ENCODE data around the gene PCED1A.

Gene PCED1A

GRCh38 chr20:2798814-2799213 is 41.6 kb downstream of the PCED1A start:
- Mint-ChIP-seq H3K36me3 (peaks cover 0 to 2% of the 10 kb centered on the region in 2 donors), H3K4me1 (peaks cover 23 to 33% of the 10 kb centered on the region in 2 donors), H3K4me3 (peak overlapping the region in 1 of 2 donors; percentile 29), H3K9me3 (no peaks in the 10 kb centered on the region), H3K27me3 (peaks cover 37 to 71% of the 10 kb centered on the region in 2 donors), H3K27ac (no peak overlapping the region)
- ATAC-seq (replicated peaks) (peak in 1 of 2 donors; percentile 1), DNase-seq (no peak)

- H3K4me1 Mint-ChIP-seq = peaks cover 23 to 33% of the 10 kb centered on the region in 2 donors
- peaks cover 42 to 74% of the 10 kb centered on the region in 2 donors for H3K27me3 Mint-ChIP-seq
- H3K36me3 Mint-ChIP-seq = peaks cover 0 to 2% of the 10 kb centered on the region in 2 donors
- no peak overlapping the region for H3K27ac Mint-ChIP-seq
- no peak for DNase-seq
- H3K9me3 Mint-ChIP-seq = no peaks in the 10 kb centered on the region
- no peak overlapping the region for H3K4me3 Mint-ChIP-seq
- no peak for ATAC-seq (replicated peaks)
Observed at GRCh38 chr20:2798095-2798805, 42.2 kb downstream of the PCED1A start.

- ATAC-seq (replicated peaks) (no peak), DNase-seq (no peak)
- no peaks in the 10 kb centered on the region for H3K9me3 Mint-ChIP-seq
- no peak overlapping the region for H3K4me3 Mint-ChIP-seq
- peaks cover 42 to 72% of the 10 kb centered on the region in 2 donors for H3K27me3 Mint-ChIP-seq
- H3K36me3 Mint-ChIP-seq = peaks cover 0 to 2% of the 10 kb centered on the region in 2 donors
- peaks cover 21 to 33% of the 10 kb centered on the region in 2 donors for H3K4me1 Mint-ChIP-seq
- no peak overlapping the region for H3K27ac Mint-ChIP-seq
Observed at GRCh38 chr20:2797136-2797983, 43.1 kb downstream of the PCED1A start.

GRCh38 chr20:2796011-2796660 is 44.3 kb downstream of the PCED1A start:
- peaks cover 36 to 68% of the 10 kb centered on the region in 2 donors for H3K27me3 Mint-ChIP-seq
- H3K27ac Mint-ChIP-seq = no peak overlapping the region
- no peak for ATAC-seq (replicated peaks)
- no peaks in the 10 kb centered on the region for H3K9me3 Mint-ChIP-seq
- DNase-seq = no peak
- H3K36me3 Mint-ChIP-seq = peaks cover 0 to 2% of the 10 kb centered on the region in 2 donors
- H3K4me3 Mint-ChIP-seq = no peak overlapping the region
- H3K4me1 Mint-ChIP-seq = peaks cover 18 to 29% of the 10 kb centered on the region in 2 donors

GRCh38 chr20:2795451-2795850 is 45.0 kb downstream of the PCED1A start:
- DNase-seq (no peak), ATAC-seq (replicated peaks) (no peak)
- H3K4me1 Mint-ChIP-seq = peaks cover 13 to 23% of the 10 kb centered on the region in 2 donors
- no peak overlapping the region for H3K4me3 Mint-ChIP-seq
- peaks cover 0 to 2% of the 10 kb centered on the region in 2 donors for H3K36me3 Mint-ChIP-seq
- peaks cover 31 to 63% of the 10 kb centered on the region in 2 donors for H3K27me3 Mint-ChIP-seq
- H3K27ac Mint-ChIP-seq = no peak overlapping the region
- no peaks in the 10 kb centered on the region for H3K9me3 Mint-ChIP-seq

GRCh38 chr20:2794866-2795447 is 45.5 kb downstream of the PCED1A start:
- Mint-ChIP-seq H3K9me3 (no peaks in the 10 kb centered on the region), H3K4me1 (peaks cover 11 to 19% of the 10 kb centered on the region in 2 donors), H3K27me3 (peaks cover 33 to 63% of the 10 kb centered on the region in 2 donors), H3K4me3 (no peak overlapping the region), H3K36me3 (peaks cover 0 to 2% of the 10 kb centered on the region in 2 donors), H3K27ac (no peak overlapping the region)
- DNase-seq (no peak), ATAC-seq (replicated peaks) (no peak)

GRCh38 chr20:2794202-2794748 is 46.2 kb downstream of the PCED1A start:
- Mint-ChIP-seq H3K4me1 (peaks cover 4 to 12% of the 10 kb centered on the region in 2 donors), H3K36me3 (peaks cover 0 to 2% of the 10 kb centered on the region in 2 donors), H3K4me3 (no peak overlapping the region), H3K27me3 (peaks cover 26 to 56% of the 10 kb centered on the region in 2 donors), H3K27ac (no peak overlapping the region), H3K9me3 (no peaks in the 10 kb centered on the region)
- no peak for DNase-seq
- ATAC-seq (replicated peaks) = no peak

- H3K4me3 Mint-ChIP-seq = no peak overlapping the region
- ATAC-seq (replicated peaks) (no peak), DNase-seq (no peak)
- H3K4me1 Mint-ChIP-seq = peaks cover 0 to 5% of the 10 kb centered on the region in 2 donors
- H3K36me3 Mint-ChIP-seq = peaks cover 0 to 2% of the 10 kb centered on the region in 2 donors
- no peak overlapping the region for H3K27ac Mint-ChIP-seq
- H3K9me3 Mint-ChIP-seq = no peaks in the 10 kb centered on the region
- peaks cover 22 to 54% of the 10 kb centered on the region in 2 donors for H3K27me3 Mint-ChIP-seq
Observed at GRCh38 chr20:2793471-2793870, 47.0 kb downstream of the PCED1A start.
